Uterus (tissue), 4 donors: ENCODE results near the gene GALNT9. TPM values are rescaled to one million over a fixed set of nuclear protein-coding genes. Genes with fewer than 3 reads are reported as not detected.

Experiments used
- DNase-seq, 2 donors: peaks; one replicate each; pipeline ENCODE4 v3.0.0-alpha.2; 2019 to 2020
- H3K27ac ChIP-seq, 2 donors: fragments of 200-600 bp; sonication (generic); 1 replicate in 1 of 2; 2 replicates in 1 of 2; pipeline ENCODE4 v1.5.1; 2016 to 2018
- H3K27me3 ChIP-seq, 2 donors: fragments of 200-600 bp; sonication (generic); one replicate each; pipeline ENCODE4 v1.5.1; 2018 to 2019; ENCODE audit warnings: control low read depth in 1 of 2
- H3K36me3 ChIP-seq, 2 donors: fragments of 200-600 bp; sonication (generic); one replicate each; pipeline ENCODE4 v1.5.1; 2019; ENCODE audit warnings: control low read depth in 1 of 2
- H3K4me1 ChIP-seq, 2 donors: fragments of 200-600 bp; sonication (generic); one replicate each; pipeline ENCODE4 v1.5.1; 2018 to 2019; ENCODE audit warnings: control low read depth in 1 of 2
- H3K4me3 ChIP-seq, 2 donors: fragments of 200-600 bp; sonication (generic); 1 replicate in 1 of 2; 2 replicates in 1 of 2; pipeline ENCODE4 v1.5.1; 2018 to 2019; ENCODE audit warnings: mild to moderate bottlenecking in 1 of 2
- H3K9me3 ChIP-seq, 2 donors: fragments of 200-600 bp; sonication (generic); one replicate each; pipeline ENCODE4 v1.5.1; 2019; ENCODE audit warnings: control low read depth in 1 of 2
- POLR2A ChIP-seq, 2 donors: fragments of 450-650 bp; IDR thresholded peaks; one replicate each; pipeline ENCODE4 v1.6.1; 2016; ENCODE audit warnings: antibody characterized with exemption in 2 of 2, mild to moderate bottlenecking in 1 of 2, moderate library complexity in 1 of 2
- intact Hi-C: fragments of 100-400 bp; cut with DNase I; formaldehyde crosslinking; loops from one replicate; pipeline ENCODE4 v1.15.1; 2023; ENCODE audit warnings: low total_unique reads
- total RNA-seq, 4 donors: library from RNA; depleted of rRNA in 3 of 4; stranded (reverse); fragments of >200 nt in 3 of 4; gene quantifications; one replicate each; pipeline versions ENCODE4 v1.1.0 to v1.2.4, GENCODE V29; 2014 to 2023
- TF ChIP-seq, protein P1 (sequence below), 4 experiments: fragments of 200-600 bp in 2 of 4; fragments of 450-650 bp in 2 of 4; sonication (generic) in 2 of 4; IDR thresholded peaks; one replicate each; pipeline ENCODE4 v1.5.1; 2016 to 2019; ENCODE audit warnings: antibody characterized with exemption in 4 of 4, mild to moderate bottlenecking in 2 of 4, moderate library complexity in 1 of 4
- donor health status: DM: yes; HTN: yes; CAD: no.

The GALNT9 gene
- total RNA-seq, 4 donors from 2014 or later, result 1.5 to 4.3 TPM; not detected in 2

GRCh38 chr12:132366341-132366861 lies 37.0 kb upstream of the GALNT9 start:
- Histone ChIP-seq H3K4me1 (no peaks in the 10 kb centered on the region), H3K27ac (no peak overlapping the region), H3K9me3 (peaks cover 0 to 2% of the 10 kb centered on the region in 2 donors), H3K4me3 (no peak overlapping the region), H3K27me3 (peaks cover 0 to 20% of the 10 kb centered on the region in 2 donors), H3K36me3 (no peaks in the 10 kb centered on the region)
- DNase-seq, result no peak
- intact Hi-C loops, result no loop called here
- TF ChIP-seq POLR2A (IDR thresholded peaks at IDR 0.05), result no peak
- TF ChIP-seq, protein P1, sequence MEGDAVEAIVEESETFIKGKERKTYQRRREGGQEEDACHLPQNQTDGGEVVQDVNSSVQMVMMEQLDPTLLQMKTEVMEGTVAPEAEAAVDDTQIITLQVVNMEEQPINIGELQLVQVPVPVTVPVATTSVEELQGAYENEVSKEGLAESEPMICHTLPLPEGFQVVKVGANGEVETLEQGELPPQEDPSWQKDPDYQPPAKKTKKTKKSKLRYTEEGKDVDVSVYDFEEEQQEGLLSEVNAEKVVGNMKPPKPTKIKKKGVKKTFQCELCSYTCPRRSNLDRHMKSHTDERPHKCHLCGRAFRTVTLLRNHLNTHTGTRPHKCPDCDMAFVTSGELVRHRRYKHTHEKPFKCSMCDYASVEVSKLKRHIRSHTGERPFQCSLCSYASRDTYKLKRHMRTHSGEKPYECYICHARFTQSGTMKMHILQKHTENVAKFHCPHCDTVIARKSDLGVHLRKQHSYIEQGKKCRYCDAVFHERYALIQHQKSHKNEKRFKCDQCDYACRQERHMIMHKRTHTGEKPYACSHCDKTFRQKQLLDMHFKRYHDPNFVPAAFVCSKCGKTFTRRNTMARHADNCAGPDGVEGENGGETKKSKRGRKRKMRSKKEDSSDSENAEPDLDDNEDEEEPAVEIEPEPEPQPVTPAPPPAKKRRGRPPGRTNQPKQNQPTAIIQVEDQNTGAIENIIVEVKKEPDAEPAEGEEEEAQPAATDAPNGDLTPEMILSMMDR (IDR thresholded peaks at IDR 0.05), result no peak

DNA sequence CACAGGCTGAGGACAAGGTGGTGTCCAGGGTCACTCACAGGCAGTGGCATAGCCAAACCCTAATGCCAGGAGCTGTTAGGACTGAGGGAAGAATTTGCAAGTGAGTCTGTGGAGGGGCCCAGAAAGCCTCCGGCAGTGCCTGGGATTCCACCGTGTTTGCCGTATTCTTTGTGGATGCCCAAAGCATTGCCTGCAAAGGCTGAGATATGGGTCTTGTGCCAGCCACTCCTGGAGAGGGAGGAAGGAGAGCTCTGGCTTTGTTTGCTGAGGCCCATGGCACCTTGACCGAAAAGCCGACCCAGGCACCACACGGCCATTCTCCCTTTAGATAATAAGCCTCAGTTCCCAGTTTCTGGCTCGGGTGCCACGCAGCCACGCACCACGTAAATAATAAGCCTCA lies 35.8 kb upstream of the GALNT9 start:
- TF ChIP-seq POLR2A (IDR thresholded peaks at IDR 0.05), result no peak
- TF ChIP-seq, protein P1 (IDR thresholded peaks at IDR 0.05), result no peak
- intact Hi-C loops, result no loop called here
- no peaks in the 10 kb centered on the region for H3K36me3 ChIP-seq
- no peak for DNase-seq
- peaks cover 0 to 10% of the 10 kb centered on the region in 2 donors for H3K27me3 ChIP-seq
- no peak overlapping the region for H3K4me3 ChIP-seq
- no peaks in the 10 kb centered on the region for H3K4me1 ChIP-seq
- no peaks in the 10 kb centered on the region for H3K9me3 ChIP-seq
- no peak overlapping the region for H3K27ac ChIP-seq

- H3K9me3 ChIP-seq, result no peaks in the 10 kb centered on the region
- no peak overlapping the region for H3K4me3 ChIP-seq
- peaks cover 0 to 2% of the 10 kb centered on the region in 2 donors for H3K27me3 ChIP-seq
- intact Hi-C loops, result no loop called here
- no peaks in the 10 kb centered on the region for H3K4me1 ChIP-seq
- no peaks in the 10 kb centered on the region for H3K36me3 ChIP-seq
- no peak for DNase-seq
- H3K27ac ChIP-seq, result no peak overlapping the region
- no peak for TF ChIP-seq POLR2A (IDR thresholded peaks at IDR 0.05)
- TF ChIP-seq, protein P1 (IDR thresholded peaks at IDR 0.05), result no peak
Observed at GRCh38 chr12:132364348-132364902, 35.0 kb upstream of the GALNT9 start.

- H3K4me1 ChIP-seq, result no peaks in the 10 kb centered on the region
- H3K27me3 ChIP-seq, result no peaks in the 10 kb centered on the region
- no peak overlapping the region for H3K27ac ChIP-seq
- H3K9me3 ChIP-seq, result no peaks in the 10 kb centered on the region
- H3K36me3 ChIP-seq, result no peaks in the 10 kb centered on the region
- H3K4me3 ChIP-seq, result no peak overlapping the region
- DNase-seq, result no peak
- intact Hi-C loops, result no loop called here
- no peak for TF ChIP-seq POLR2A (IDR thresholded peaks at IDR 0.05)
- TF ChIP-seq, protein P1 (IDR thresholded peaks at IDR 0.05), result no peak
Observed at GRCh38 chr12:132363661-132364347, 34.4 kb upstream of the GALNT9 start.

DNA sequence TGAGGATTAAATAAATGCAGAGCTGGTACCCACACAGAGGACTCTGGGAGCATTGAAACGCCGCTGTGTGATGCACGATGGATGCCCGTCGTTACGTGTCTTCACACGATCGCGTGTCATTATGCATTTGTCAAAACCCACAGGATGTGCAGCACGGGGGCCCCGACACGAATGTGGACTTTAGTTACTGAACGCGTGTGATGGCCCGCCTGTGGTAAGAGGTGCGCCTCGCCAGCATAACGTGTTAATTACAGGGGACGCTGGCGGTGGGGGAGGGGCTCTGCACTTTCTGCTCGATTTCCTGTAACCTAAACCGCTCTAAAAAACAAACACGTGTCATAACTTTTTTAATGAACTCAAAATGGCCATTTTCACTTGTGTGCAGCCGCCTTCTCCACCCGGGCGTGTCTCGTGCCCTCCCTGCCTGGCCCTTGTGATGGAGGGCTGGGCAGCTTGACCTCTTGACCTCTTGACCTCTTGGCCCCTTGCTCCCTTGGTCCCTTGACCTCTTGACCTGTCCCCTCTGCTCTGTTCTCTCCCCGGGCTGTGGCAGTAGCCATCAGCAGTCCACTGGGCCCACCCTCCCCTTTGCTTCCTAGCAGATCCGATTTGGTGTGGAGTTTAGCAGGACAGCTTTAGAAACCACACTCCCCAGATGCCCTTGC lies 33.7 kb upstream of the GALNT9 start:
- intact Hi-C loops, result no loop called here
- no peaks in the 10 kb centered on the region for H3K4me1 ChIP-seq
- TF ChIP-seq, protein P1 (IDR thresholded peaks at IDR 0.05), result no peak
- no peak for TF ChIP-seq POLR2A (IDR thresholded peaks at IDR 0.05)
- H3K36me3 ChIP-seq, result no peaks in the 10 kb centered on the region
- no peaks in the 10 kb centered on the region for H3K9me3 ChIP-seq
- no peak overlapping the region for H3K4me3 ChIP-seq
- H3K27me3 ChIP-seq, result no peaks in the 10 kb centered on the region
- no peak overlapping the region for H3K27ac ChIP-seq
- DNase-seq, result no peak
